ENCODE data around the gene ZNF511.

The ZNF511 gene

GRCh38 chr10:133318494-133319127, 9.9 kb downstream of the ZNF511 start (continued):
- TF ChIP-seq PBX3 (CRISPR knock-in tag; IDR thresholded peaks at IDR 0.05) (no peak), ZSCAN16 (tag by site-specific recombination; IDR thresholded peaks at IDR 0.05) (no peak), ZNF571 (tag by site-specific recombination; IDR thresholded peaks at IDR 0.05) (no peak), ZNF274 (IDR thresholded peaks at IDR 0.05; ENCODE audit: low read length) (no peak), ZNF274 (tag by site-specific recombination; IDR thresholded peaks at IDR 0.05; ENCODE audit: borderline replicate concordance) (no peak), ZBTB1 (tag by site-specific recombination; IDR thresholded peaks at IDR 0.05) (no peak), ZBTB11 (tag by site-specific recombination; conservative IDR thresholded peaks at IDR 0.05; ENCODE audit: low read depth) (peak; percentile 74), ZIC2 (tag by site-specific recombination; IDR thresholded peaks at IDR 0.05) (peak; percentile 79), BCL6B (tag by site-specific recombination; IDR thresholded peaks at IDR 0.05) (no peak), ZNF792 (tag by site-specific recombination; IDR thresholded peaks at IDR 0.05) (no peak), ZNF16 (tag by site-specific recombination; IDR thresholded peaks at IDR 0.05; ENCODE audit: low read depth) (no peak), ZNF701 (tag by site-specific recombination; IDR thresholded peaks at IDR 0.05) (no peak), BCL11B (tag by site-specific recombination; IDR thresholded peaks at IDR 0.05; ENCODE audit: low read depth) (peak; percentile 55; the same call in 1 of the 2 replicates), ZNF366 (tag by site-specific recombination; conservative IDR thresholded peaks at IDR 0.05) (peak; percentile 64), ZNF677 (tag by site-specific recombination; IDR thresholded peaks at IDR 0.05) (no peak), ZBTB8A (tag by site-specific recombination; IDR thresholded peaks at IDR 0.05) (peak; percentile 66), ZBTB48 (tag by site-specific recombination; IDR thresholded peaks at IDR 0.05) (peak; percentile 63; the same call in 1 of the 2 replicates), ZNF426 (tag by site-specific recombination; IDR thresholded peaks at IDR 0.05) (no peak), KLF17 (tag by site-specific recombination; IDR thresholded peaks at IDR 0.05) (0 out of 2 replicates have a peak, but pooled peaks have one; percentile 78), ZFP69B (tag by site-specific recombination; IDR thresholded peaks at IDR 0.05) (peak; percentile 61; the same call in 1 of the 2 replicates), ZNF670 (tag by site-specific recombination; IDR thresholded peaks at IDR 0.05; ENCODE audit: low read depth) (no peak), WT1 (tag by site-specific recombination; IDR thresholded peaks at IDR 0.05) (peak; percentile 62), ZNF114 (tag by site-specific recombination; IDR thresholded peaks at IDR 0.05) (no peak), ZNF148 (tag by site-specific recombination; IDR thresholded peaks at IDR 0.05; ENCODE audit: borderline replicate concordance) (no peak), INSM2 (tag by site-specific recombination; IDR thresholded peaks at IDR 0.05) (no peak), HIC1 (tag by site-specific recombination; IDR thresholded peaks at IDR 0.05) (no peak), ZNF626 (tag by site-specific recombination; IDR thresholded peaks at IDR 0.05) (no peak)

All from HEK293 (cell line).